ENCODE data around the gene KCNH1.

Gene KCNH1

GRCh38 chr1:211169353-211169752 lies 35.4 kb upstream of the KCNH1 start:
- Histone ChIP-seq H3K27ac (no peak overlapping the region), H2AFZ (ENCODE audit: low read depth) (no peak overlapping the region), H3K9ac (no peak overlapping the region), H3K36me3 (ENCODE audit: insufficient read depth) (no peaks in the 10 kb centered on the region), H3K4me3 (IDR thresholded peaks at IDR 0.05; ENCODE audit: insufficient read depth, low read depth, low read length) (no peak overlapping the region), H3K79me2 (ENCODE audit: insufficient read depth, low read depth) (no peaks in the 10 kb centered on the region), H3K4me1 (ENCODE audit: low read depth, poor library complexity, severe bottlenecking) (no peaks in the 10 kb centered on the region), H3K4me2 (no peak overlapping the region), H3K27me3 (ENCODE audit: insufficient read depth, low read depth) (no peaks in the 10 kb centered on the region), H4K20me1 (ENCODE audit: insufficient read depth) (no peaks in the 10 kb centered on the region)
- no peak for TF ChIP-seq CTCF (conservative IDR thresholded peaks at IDR 0.05; ENCODE audit: low read depth, low read length)

GRCh38 chr1:211158866-211159265 lies 24.9 kb upstream of the KCNH1 start:
- Histone ChIP-seq H2AFZ (ENCODE audit: low read depth) (no peak overlapping the region), H3K36me3 (ENCODE audit: insufficient read depth) (no peaks in the 10 kb centered on the region), H3K4me3 (IDR thresholded peaks at IDR 0.05; ENCODE audit: insufficient read depth, low read depth, low read length) (no peak overlapping the region), H3K4me2 (no peak overlapping the region), H3K9ac (no peak overlapping the region), H3K27me3 (ENCODE audit: insufficient read depth, low read depth) (no peaks in the 10 kb centered on the region), H3K4me1 (ENCODE audit: low read depth, poor library complexity, severe bottlenecking) (no peaks in the 10 kb centered on the region), H4K20me1 (ENCODE audit: insufficient read depth) (no peaks in the 10 kb centered on the region), H3K27ac (no peak overlapping the region), H3K79me2 (ENCODE audit: insufficient read depth, low read depth) (no peaks in the 10 kb centered on the region)
- no peak for TF ChIP-seq CTCF (conservative IDR thresholded peaks at IDR 0.05; ENCODE audit: low read depth, low read length)

DNA sequence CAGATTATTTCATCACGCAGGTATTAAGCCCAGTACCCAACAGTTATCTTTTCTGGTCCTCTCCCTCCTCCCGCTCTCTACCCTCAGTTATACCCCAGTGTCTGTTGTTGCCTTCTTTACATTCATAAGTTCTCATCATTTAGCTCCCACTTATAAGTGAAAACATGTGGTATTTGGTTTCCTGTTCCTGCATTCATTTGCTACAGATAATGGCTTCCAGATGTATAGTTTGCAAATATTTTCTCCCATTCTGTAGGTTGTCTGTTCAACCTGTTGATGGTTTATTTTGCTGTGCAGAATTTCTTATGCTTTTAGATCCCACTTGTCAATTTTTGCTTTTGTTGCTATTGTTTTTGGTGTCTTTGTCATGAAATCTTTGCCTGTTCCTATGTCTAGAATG lies 21.1 kb upstream of the KCNH1 start:
- no peaks in the 10 kb centered on the region for H3K4me1 ChIP-seq (ENCODE audit: low read depth, poor library complexity, severe bottlenecking)
- H3K27ac ChIP-seq, result no peak overlapping the region
- no peaks in the 10 kb centered on the region for H3K27me3 ChIP-seq (ENCODE audit: insufficient read depth, low read depth)
- H3K36me3 ChIP-seq (ENCODE audit: insufficient read depth), result no peaks in the 10 kb centered on the region
- H3K4me3 ChIP-seq (IDR thresholded peaks at IDR 0.05; ENCODE audit: insufficient read depth, low read depth, low read length), result no peak overlapping the region
- no peak for TF ChIP-seq CTCF (conservative IDR thresholded peaks at IDR 0.05; ENCODE audit: low read depth, low read length)
- H3K9ac ChIP-seq, result no peak overlapping the region
- no peaks in the 10 kb centered on the region for H3K79me2 ChIP-seq (ENCODE audit: insufficient read depth, low read depth)
- no peak overlapping the region for H3K4me2 ChIP-seq
- no peak overlapping the region for H2AFZ ChIP-seq (ENCODE audit: low read depth)
- no peaks in the 10 kb centered on the region for H4K20me1 ChIP-seq (ENCODE audit: insufficient read depth)

DNA sequence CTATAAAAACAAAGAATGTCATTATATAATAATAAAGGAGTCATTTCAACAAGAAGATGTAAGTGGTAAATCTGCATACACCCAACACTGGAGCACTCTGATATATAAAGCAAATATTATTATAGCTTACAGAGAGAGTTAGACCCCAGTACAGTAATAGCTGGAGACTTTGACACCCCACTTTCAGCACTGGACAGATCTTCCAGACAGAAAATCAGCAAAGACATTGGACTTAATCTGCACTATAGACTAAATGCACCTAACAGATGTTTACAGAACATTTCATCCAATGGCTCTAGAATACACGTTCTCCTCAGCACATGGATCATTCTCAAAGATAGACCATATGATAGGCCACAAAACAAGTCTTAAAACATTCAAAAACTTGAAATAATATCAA lies 20.0 kb upstream of the KCNH1 start:
- H3K79me2 ChIP-seq (ENCODE audit: insufficient read depth, low read depth), result no peaks in the 10 kb centered on the region
- no peak for TF ChIP-seq CTCF (conservative IDR thresholded peaks at IDR 0.05; ENCODE audit: low read depth, low read length)
- H3K9ac ChIP-seq, result no peak overlapping the region
- H3K4me1 ChIP-seq (ENCODE audit: low read depth, poor library complexity, severe bottlenecking), result no peaks in the 10 kb centered on the region
- H2AFZ ChIP-seq (ENCODE audit: low read depth), result no peak overlapping the region
- no peaks in the 10 kb centered on the region for H3K27me3 ChIP-seq (ENCODE audit: insufficient read depth, low read depth)
- no peaks in the 10 kb centered on the region for H4K20me1 ChIP-seq (ENCODE audit: insufficient read depth)
- H3K4me3 ChIP-seq (IDR thresholded peaks at IDR 0.05; ENCODE audit: insufficient read depth, low read depth, low read length), result no peak overlapping the region
- no peaks in the 10 kb centered on the region for H3K36me3 ChIP-seq (ENCODE audit: insufficient read depth)
- no peak overlapping the region for H3K27ac ChIP-seq
- no peak overlapping the region for H3K4me2 ChIP-seq

GRCh38 chr1:211148366-211148765 lies 14.4 kb upstream of the KCNH1 start:
- H3K9ac ChIP-seq, result no peak overlapping the region
- no peaks in the 10 kb centered on the region for H3K4me1 ChIP-seq (ENCODE audit: low read depth, poor library complexity, severe bottlenecking)
- H4K20me1 ChIP-seq (ENCODE audit: insufficient read depth), result no peaks in the 10 kb centered on the region
- H3K27me3 ChIP-seq (ENCODE audit: insufficient read depth, low read depth), result no peaks in the 10 kb centered on the region
- no peaks in the 10 kb centered on the region for H3K36me3 ChIP-seq (ENCODE audit: insufficient read depth)
- no peak overlapping the region for H2AFZ ChIP-seq (ENCODE audit: low read depth)
- H3K79me2 ChIP-seq (ENCODE audit: insufficient read depth, low read depth), result no peaks in the 10 kb centered on the region
- no peak overlapping the region for H3K4me3 ChIP-seq (IDR thresholded peaks at IDR 0.05; ENCODE audit: insufficient read depth, low read depth, low read length)
- no peak for TF ChIP-seq CTCF (conservative IDR thresholded peaks at IDR 0.05; ENCODE audit: low read depth, low read length)
- no peak overlapping the region for H3K27ac ChIP-seq
- H3K4me2 ChIP-seq, result no peak overlapping the region
